HG02938 (cell line): Measurements from ENCODE around the gene TFAP2C.
"Not testable (repeated sequence)": the region's sequence is repeated elsewhere in the genome, so short reads cannot be mapped to it uniquely, and the experiment has no call there.

Source experiments
- ATAC-seq: cut with Tn5 transposase; IDR thresholded peaks from one replicate; pipeline ENCODE4 v1.9.1; 2021; ENCODE audit warnings: mild to moderate bottlenecking, moderate library complexity; ENCODE audit not compliant: unreplicated experiment

The TFAP2C gene

DNA sequence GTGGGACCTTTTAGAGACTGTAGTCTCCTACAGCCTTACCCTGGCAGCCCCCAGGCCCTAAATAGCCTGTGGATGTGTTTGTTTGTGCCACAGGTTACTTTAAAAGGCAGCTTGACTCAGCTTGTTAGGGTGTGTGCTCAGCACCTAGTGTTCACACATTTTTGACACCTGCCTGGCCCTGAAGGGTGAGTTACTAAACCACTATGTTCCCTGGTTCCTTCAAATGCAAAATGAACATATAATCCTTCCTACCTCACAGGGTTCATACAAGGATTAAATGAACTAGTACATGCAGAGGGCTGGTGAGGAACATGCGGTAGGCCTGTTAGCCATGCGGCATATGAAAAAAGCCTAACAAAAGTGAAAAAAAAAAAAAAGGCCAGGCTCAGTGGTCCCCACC is 14.9 kb upstream of the TFAP2C start:
- no peak for ATAC-seq

DNA sequence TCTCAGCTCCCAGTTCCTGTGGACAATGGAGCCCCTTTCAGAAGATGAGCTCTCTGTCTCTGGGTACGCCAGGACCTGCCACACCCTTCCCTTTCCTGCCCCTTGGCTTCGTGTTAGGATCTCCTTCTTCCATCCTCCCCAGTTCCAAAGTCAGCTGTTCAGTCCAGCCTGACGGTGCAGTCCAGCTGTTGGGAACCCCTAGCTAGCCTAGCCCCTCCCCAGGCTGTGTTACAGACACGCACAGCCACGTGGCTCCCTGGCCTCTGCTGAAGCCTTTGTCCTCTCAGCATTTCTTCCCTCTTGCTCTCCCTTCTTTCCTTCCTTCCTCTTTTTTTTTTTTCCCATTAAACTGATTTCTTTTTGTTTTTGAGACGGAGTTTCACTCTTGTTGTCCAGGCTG is 12.4 kb upstream of the TFAP2C start:
- ATAC-seq = no peak

DNA sequence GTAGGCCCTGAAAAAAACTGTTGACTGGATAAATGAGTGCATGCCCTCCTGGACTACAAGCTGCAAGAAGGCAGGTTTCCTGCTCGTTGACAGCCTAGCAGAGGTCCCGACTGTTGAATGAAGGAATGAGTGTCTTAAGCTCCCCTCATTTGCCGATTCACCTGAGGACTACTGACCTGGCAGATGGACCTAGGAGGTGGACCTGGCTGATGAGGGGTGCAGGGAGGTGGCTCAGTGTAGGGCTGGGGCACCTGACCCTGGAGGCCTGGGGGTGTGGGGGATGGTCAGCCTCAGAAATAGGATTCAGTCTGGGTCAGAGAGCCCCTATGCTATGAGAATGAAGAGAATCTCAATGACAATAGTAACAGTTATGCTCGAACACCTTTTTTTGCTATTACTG is 11.6 kb upstream of the TFAP2C start:
- no peak for ATAC-seq

DNA sequence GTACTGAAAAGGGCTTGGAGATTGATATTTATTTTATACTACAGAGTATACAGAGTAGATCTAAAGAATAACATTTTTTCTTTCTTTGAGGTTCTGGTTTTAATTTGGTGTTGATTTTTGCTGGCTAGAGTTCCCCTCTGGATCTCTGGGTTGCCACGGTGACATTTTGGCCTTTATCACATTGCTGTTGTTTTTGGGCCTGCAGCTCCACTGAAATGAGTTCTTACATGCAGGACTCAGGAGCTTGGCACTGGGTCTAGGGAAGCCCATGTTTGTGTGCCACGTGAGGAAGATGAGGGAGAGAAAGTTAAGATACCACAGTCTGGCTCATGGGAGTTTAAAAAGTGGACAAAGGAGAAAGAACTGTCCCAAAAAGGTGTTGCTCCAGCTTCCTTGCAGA is 7.4 kb upstream of the TFAP2C start:
- no peak for ATAC-seq

DNA sequence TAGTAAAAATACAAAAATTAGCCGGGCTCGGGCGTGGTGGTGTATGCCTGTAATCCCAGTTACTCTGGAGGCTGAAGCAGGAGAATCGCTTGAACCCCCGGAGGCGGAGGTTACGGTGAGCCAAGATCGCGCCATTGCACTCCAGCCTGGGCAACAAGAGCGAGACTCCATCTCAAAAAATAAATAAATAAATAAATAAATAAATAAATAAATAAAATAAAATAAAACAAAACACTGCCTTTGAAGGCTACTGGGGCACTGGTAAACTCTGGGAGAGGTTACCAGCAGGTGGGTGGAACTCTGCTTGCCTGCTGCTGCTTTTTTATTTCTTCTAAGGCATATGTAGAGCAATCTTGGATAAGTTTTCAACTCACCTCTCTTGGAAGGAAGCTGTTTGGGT is 5.2 kb upstream of the TFAP2C start:
- ATAC-seq = not testable (repeated sequence)

DNA sequence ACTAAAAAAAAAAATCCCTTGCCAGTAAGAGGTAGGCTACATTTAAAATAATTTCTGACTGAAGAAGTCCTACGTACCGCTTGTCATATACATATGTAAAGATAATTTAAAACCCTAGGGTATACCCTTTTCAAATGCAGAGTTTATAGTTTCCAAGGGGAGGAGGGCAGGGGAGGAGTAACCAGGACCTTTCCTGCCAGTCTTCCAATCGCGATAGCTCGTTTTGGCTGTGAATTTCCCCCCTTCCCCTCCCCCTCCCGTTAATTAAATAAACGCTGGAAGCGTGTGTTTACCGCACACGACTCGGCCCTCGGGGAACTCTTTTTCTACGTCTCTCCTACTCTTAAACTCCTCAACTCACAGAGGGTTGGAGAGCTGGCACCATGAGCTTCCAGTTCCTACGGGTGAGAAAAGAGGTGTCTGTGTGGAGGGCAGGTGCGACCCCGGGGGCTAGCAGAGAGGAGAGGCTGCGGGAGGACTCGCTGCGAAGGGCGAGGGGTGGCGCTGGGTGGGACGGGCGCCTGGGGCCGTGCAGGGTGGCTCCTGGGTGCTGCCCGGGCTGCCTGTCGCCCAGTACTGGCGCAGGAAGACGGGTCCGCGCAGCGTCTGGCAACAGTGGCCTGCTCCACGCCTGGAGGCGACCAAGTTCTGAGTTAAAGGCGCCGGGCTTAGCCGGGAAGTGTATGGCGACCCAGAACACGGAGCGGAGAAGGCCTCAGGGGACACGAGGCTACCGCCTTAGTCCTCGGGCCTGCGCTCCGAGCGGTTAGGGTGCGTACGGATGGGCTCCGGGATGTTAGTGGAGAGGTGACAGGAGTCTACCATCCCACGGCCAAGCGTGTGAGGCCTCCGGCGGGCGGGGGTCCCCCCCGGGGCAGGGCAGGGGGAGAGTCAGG is 4.1 kb upstream of the TFAP2C start:
- ATAC-seq = no peak

DNA sequence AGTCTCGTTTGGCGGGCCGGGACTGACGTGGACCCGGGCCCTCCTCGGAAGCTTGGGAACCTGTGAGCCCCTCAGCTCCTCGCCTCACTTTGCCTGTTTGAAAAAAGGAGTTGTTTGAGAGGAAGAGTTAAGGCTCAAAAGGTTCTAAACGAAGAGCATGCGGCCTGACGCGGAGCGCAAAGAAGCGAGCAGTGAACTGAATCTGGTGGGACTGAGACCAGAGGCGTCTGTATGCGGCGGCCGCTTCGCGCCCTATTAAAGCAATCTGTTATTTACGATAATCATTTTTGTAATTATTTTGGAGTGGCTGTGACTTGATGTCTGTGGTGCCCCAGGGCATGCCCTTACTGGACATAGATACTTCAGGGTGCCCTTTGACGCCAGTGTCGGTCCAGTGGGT is 3.3 kb upstream of the TFAP2C start:
- no peak for ATAC-seq

DNA sequence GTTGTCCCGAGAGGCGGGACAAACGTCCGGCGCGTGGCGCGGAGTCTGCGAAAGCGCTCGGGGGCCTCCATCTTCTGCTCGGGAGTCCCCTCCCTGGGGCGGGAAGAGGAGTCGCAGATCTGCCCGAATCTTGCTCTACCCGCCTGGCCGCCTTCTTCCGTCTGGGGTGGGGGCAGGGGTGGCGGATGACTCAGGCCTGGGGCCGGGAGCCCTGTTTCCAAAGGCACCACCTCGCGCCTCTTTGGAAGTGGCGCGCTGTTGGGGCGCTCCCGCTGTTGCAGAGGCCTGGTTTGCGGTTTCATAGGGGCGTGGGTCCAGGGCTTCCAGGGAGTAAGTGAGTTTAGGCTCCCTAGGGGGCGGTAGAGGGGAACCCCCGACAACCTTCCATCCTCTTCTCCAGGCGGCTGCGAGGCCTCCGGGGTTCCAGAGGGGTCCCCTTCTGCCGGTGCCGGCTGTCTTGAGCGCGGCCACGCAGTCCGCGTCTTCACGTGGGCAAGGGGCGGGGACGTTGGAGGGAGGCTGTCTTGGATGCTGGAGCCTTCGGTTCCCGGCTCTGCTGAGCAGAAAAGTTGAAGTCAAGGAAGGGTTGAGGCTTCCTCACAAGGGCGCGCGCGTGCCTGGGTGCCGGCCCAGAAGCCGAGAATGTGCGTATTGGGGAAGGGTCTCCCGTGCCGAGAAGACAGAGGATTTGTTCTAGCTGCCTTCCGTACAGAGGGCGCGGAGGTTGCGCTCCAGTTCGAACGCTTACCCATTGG is 2.6 kb upstream of the TFAP2C start:
- no peak for ATAC-seq

DNA sequence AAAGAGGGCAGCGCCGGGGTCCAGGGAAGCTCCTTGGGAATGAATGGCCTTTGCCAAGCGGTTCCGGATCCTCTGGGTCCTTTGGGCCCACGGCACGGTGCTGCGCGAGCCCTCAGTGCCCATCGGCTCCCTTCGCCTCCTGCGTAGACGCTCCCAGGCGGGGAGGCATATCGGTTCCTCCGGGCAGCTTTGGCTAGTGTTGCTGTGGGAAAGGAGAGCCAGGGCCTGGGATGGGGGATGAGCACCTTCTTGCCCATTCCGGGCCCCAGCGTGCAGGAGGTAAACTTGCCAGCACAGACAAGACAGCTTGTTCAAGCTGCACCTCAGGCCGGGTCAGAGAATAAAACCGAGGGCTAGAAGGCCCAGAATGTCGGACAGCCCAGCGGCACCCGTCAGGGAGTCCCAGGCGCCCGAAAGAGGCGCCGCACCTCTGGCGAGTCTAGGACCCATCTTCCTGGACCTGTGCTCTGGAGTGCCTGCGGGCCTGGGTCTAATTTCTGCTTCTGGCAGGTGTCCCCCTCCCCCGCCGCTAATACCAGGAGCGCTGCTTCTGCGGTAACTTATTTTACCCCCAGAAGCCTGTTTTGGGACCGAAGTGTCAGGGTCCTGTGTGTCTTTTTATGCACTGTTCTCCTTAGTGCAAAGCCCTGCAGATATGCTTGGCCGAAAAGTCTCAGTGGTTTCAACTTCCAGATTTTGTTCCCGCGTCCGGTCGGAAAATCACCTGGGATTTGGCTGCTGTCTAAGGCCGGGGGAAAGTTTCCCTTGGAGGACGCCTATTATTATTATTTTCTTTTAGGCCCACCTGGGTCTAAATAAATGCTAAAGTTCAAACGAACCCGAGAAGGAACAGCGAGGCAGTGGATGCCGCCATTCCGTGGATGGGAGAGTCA is 1.7 kb upstream of the TFAP2C start:
- no peak for ATAC-seq

DNA sequence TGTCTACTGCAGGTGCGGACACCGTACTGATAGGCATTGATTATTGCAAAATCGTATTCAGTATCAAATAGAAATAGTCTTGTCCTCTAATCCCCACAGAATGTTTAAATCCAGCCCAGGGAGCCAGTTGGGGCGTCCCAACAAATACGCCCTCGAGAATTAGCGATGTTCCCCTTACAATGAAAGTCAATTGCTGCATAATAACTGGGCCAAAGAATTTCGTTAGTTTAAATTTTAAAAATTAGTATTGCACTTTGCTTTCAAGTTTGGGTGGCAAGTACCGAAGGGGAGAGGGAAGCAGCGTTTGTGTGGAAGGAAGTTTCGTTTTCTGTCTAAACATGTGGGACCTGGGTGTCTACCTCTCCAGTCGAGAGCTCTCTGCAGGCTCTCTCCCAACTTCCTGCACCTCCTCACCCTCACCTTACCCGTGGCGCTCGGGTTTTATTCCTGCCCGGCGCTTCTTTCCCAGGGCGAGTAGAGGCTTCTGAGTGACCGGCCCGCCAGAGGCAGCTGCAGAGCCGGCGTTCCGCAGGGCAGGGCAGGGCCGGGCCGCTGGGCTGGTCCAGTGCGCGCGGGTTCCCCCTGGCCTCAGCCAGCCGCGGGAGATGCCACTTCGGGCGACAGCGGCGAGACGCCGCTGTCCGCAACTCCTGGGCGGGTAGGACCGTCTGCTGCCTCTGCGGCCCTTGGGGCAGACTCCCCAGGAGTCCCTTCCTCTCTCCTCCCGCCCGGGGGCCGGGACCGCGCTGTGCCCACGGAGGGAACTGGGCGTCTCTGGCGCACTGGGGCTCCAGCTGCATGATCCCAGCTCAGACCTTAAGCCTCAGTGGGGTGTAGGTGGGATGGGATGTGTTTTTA is 862 bp upstream of the TFAP2C start:
- no peak for ATAC-seq

DNA sequence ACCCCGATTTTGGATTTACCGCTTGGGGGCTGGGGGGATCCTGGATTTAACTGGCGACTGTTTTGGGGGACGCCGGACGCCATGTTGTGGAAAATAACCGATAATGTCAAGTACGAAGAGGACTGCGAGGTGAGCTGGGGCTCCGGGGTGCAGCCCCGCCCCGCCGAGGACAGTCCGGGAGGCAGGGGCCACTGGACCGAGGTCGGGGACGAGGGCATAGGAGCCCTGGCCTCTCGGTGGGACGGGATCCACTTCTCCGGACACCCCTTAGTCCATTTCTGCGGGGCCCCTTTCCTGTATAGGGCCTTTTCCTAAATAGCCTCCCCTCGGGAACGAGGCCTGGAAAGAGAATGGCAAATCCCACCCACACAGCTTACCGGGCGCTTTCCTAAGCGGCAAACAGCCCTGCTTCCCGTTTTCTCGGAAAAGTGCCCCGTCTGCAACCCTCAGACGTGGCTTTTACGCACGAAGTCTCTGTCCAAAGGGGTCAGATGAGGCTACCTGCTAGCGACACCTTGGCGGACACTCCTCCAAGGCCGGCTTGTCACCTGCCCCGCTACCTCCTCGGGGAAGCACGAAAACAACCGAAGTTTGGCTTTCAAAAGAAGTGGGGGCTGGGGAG is 469 bp downstream of the TFAP2C start:
- ATAC-seq = no peak

DNA sequence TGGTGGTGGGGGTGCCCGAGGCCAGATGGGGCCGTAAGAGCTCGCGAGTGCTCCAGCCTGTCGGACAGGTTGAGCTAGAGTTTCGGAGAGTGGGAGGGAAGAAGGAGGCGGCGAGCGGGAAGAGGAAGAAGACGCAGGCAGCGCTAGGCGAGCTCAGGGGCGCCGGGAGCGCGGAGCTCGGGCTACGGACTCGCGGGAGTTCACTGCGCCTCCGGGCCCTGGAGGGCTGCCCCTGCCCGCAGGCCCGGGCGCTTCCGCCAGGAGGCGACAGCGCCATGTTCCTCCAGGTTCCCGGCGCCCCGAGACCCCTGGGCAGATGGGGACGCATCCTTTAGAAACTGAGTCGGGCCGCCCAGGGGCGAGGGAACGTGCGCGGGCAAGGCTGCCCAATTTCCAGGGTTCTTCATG is 984 bp downstream of the TFAP2C start:
- ATAC-seq = no peak

DNA sequence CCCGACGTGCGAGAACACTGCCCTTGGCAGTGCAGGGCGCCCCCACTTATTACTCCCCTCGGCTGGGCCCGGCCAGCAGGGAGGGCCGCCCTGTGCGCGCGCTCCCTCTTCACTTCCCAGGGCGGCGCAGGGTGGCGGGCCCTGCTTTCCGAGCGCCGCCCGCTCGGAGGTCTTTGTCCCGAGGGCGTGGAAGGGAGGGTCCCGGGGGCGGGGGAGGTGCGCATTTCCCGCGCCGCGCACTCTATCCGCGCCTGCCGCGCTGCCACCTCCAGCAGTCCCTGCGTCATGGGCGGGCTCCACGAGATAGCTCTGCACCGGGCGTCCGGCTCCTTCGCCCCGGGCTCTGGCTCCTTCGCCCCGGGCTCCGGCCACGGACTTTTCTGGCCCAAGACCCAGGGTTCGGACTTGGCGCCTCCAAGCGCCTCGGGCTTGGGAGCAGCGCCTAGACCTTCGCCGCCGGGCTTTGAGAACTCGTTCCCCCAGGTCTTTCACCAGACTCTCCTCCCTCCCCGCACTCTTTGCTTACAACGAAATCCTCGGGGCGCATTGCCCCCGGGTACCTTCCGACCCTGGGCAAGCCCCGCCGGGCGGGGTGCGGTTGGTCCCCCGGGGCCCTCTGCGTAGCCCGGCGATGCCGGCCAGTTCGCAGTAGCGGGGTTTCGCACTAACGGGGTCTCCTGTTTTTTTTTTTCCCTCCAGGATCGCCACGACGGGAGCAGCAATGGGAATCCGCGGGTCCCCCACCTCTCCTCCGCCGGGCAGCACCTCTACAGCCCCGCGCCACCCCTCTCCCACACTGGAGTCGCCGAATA is 1.6 kb downstream of the TFAP2C start:
- no peak for ATAC-seq

DNA sequence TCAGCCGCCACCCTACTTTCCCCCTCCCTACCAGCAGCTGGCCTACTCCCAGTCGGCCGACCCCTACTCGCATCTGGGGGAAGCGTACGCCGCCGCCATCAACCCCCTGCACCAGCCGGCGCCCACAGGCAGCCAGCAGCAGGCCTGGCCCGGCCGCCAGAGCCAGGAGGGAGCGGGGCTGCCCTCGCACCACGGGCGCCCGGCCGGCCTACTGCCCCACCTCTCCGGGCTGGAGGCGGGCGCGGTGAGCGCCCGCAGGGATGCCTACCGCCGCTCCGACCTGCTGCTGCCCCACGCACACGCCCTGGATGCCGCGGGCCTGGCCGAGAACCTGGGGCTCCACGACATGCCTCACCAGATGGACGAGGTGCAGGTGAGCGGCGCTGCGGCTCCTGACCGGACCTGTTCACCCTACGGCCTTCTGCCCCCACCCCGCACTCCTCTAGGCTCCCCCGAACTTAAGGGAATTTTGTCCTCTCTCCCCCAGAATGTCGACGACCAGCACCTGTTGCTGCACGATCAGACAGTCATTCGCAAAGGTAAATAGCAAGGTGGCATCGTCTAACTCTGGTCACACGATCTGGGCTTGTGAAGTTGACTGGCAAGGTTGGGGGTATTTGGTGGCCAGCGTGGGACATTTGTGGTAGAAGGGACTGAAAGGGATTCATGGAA is 2.3 kb downstream of the TFAP2C start:
- no peak for ATAC-seq

DNA sequence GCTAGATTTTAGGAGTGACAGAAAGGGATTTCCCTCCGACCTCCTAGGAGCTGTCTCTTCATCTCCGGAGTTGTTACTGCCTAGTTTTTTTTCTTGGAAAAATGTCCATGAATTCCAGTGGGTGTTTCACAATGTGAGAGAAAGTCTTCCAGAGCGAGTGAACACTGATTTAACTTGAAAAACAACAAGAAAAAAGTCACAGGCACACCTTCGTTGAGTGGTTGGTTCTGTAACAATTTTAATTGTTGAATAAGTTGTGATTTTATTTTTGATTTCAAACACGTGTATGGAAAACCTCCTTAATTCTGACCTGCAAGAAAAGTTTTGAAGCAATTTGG is 2.9 kb downstream of the TFAP2C start:
- ATAC-seq = no peak

DNA sequence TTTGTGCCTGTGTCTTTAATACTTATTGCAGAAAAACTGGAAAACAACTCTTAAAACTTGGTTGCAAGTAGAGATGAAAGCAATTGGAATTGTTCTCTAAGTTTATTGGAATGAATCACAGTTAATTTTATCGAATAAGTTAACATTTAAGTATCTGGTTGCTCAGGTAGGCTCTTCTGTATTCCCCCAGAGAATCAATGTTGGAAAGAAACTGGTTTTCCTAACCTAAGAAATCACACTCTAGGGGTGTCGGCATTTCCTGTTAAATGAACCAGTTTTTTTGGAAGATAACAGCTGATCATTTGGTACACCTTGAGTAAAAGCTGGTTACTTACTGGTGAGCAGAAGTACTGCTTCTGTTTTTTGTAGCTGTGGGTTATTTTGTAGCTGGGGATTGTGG is 5.2 kb downstream of the TFAP2C start:
- ATAC-seq = no peak

DNA sequence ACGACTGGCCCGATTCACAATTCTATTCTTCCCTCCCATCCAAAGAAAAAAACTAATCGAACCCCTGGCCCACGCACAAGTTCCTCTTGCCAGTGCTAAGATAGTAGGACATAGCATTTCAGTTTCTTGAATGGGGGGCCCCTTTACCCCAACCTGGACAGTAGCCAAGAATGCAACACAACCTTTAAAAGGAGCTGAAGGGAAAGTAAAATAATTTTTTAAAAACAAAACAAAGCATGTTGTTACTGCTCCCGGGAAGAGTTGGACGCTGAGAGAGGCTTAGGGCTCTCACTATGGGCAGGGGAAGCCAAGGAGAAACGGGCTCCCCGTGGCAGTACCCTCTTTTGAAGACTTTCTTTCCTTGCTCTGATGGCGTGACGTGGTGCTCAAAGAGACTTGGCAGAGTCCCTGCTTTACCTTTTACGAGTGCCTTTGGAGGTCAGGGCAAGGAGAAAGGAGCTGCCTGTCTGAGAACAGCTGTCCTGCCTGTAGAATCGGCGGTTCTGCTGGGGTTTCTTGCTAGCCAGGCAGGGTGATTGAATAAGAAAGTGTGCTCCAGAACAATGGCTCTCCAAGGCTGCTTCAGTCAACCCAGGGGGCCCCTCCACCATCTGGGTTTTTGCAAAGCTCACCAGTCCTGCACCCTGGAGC is 5.8 kb downstream of the TFAP2C start:
- ATAC-seq = no peak

DNA sequence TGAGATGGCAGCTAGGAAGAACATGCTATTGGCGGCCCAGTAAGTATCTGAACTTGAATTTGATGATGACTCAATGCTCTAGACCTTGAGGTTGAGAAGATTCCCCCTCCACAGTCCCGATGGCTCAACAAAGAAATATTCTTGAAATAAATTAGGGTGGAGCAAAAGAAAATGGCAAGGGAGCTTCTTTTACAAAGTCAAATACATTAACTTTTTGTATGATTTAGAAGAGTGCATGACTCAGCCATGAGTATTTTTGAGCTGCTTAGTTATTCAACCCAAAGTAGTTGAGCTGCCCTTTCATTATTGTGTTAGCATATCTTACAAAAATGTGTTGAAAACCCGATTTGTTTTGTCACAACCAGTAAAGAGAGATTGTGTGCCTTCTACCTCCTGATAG is 7.6 kb downstream of the TFAP2C start:
- no peak for ATAC-seq
